GM12878 (cell line): ENCODE data around the gene SNX7. TPM values are rescaled to one million over a fixed set of nuclear protein-coding genes. Genes with fewer than 3 reads are reported as not detected.

ENCODE experiments used
- ATAC-seq: fragments of 200-7000 bp; cut with Tn5 transposase; 3 replicates; pipeline ENCODE4 v1.9.1; 2020; ENCODE audit warnings: mild to moderate bottlenecking, moderate library complexity
- BruUV-seq: library from RNA; stranded (reverse); fragments of 400-500 nt; replicated peaks from 2 replicates; lab custom pipeline; 2021; lab: Mats Ljungman, UMichigan
- CTCF ChIA-PET: fragments of 300-600 bp; sonication (Branson Sonifier 250); formaldehyde crosslinking; extraction: SDS; loops from one replicate; lab custom pipeline; 2021; ENCODE audit warnings: inconsistent platforms; lab: Yijun Ruan, JAX
- POLR2A ChIA-PET: fragments of 350-600 bp; formaldehyde crosslinking; extraction: SDS; loops from one replicate; lab custom pipeline; 2021; ENCODE audit warnings: inconsistent platforms; lab: Charles Lee
- RAD21 ChIA-PET: fragments of 300-600 bp; sonication (Branson Sonifier 250); formaldehyde crosslinking; loops from one replicate; lab custom pipeline; 2023; ENCODE audit warnings: antibody characterized with exemption; ENCODE audit not compliant: unreplicated experiment; lab: Charles Lee
- SMC1A ChIA-PET: fragments of 300-600 bp; sonication (Branson Sonifier 250); formaldehyde crosslinking; loops from one replicate; lab custom pipeline; 2023; ENCODE audit not compliant: unreplicated experiment, uncharacterized antibody; lab: Charles Lee
- DNase-seq: peaks from one replicate; pipeline ENCODE4 v3.0.0-alpha.2; 2011; ENCODE audit warnings: low read depth, low spot score
- FAIRE-seq: peaks from 3 replicates; lab custom pipeline; 2011; peaks lifted over from hg19 to GRCh38; lab: Jason Lieb, UNC
- H2AFZ ChIP-seq: 2 replicates; pipeline ENCODE4 v1.6.0; 2011; ENCODE audit warnings: low read depth, low read length, control low read depth; ENCODE audit not compliant: control insufficient read depth
- H3K27ac ChIP-seq: 2 replicates; pipeline ENCODE4 v1.5.1; 2011; ENCODE audit warnings: control low read depth; ENCODE audit not compliant: control insufficient read depth, insufficient read depth
- H3K27me3 ChIP-seq, 2 experiments: replicated peaks in 1 of 2; 2 replicates each; pipeline versions ENCODE4 v1.6.0 to v1.6.1; 2011; ENCODE audit warnings: low read length in 1 of 2; ENCODE audit not compliant: control insufficient read depth in 2 of 2, insufficient read depth in 2 of 2
- H3K36me3 ChIP-seq, 2 experiments: 2 replicates each; pipeline ENCODE4 v1.5.1; 2011; ENCODE audit warnings: low read length in 1 of 2; ENCODE audit not compliant: control insufficient read depth in 2 of 2, insufficient read depth in 2 of 2
- H3K4me1 ChIP-seq: 2 replicates; pipeline ENCODE4 v1.6.1; 2011; ENCODE audit warnings: mild to moderate bottlenecking, low read length, moderate library complexity, mixed read lengths; ENCODE audit not compliant: control insufficient read depth, insufficient read depth
- H3K4me2 ChIP-seq: 2 replicates; pipeline ENCODE4 v1.6.0; 2011; ENCODE audit warnings: control low read depth; ENCODE audit not compliant: control insufficient read depth, insufficient read depth
- H3K4me3 ChIP-seq: fragments of 200-600 bp; sonication (generic); 2 replicates; pipeline ENCODE4 v1.5.1; 2016
- H3K79me2 ChIP-seq: 2 replicates; pipeline ENCODE4 v1.6.0; 2011; ENCODE audit warnings: low read length; ENCODE audit not compliant: control insufficient read depth, insufficient read depth
- H3K9ac ChIP-seq: 2 replicates; pipeline ENCODE4 v1.8.0; 2011; ENCODE audit warnings: low read length, control low read depth, mixed read lengths; ENCODE audit not compliant: control insufficient read depth, insufficient read depth
- H3K9me3 ChIP-seq: replicated peaks from 3 replicates; pipeline ENCODE4 v1.5.1; 2011; ENCODE audit warnings: mild to moderate bottlenecking, low read length; ENCODE audit not compliant: control insufficient read depth, insufficient read depth
- H4K20me1 ChIP-seq: 2 replicates; pipeline ENCODE4 v1.6.0; 2011; ENCODE audit not compliant: control insufficient read depth, insufficient read depth
- DPF2 ChIP-seq: fragments of 450-650 bp; IDR thresholded peaks from 2 replicates; pipeline ENCODE4 v1.6.1; 2017; ENCODE audit warnings: mild to moderate bottlenecking
- EP300 ChIP-seq, 2 experiments: fragments of 150-350 bp in 1 of 2; IDR thresholded peaks; 2 replicates each; pipeline ENCODE4 v1.6.1; 2011 to 2012; ENCODE audit warnings: low read depth in 2 of 2, low read length in 2 of 2, borderline replicate concordance in 1 of 2, improper control_type of control experiment in 1 of 2, inconsistent platforms in 1 of 2; ENCODE audit not compliant: control insufficient read depth in 1 of 2
- GATAD2B ChIP-seq: fragments of 450-650 bp; conservative IDR thresholded peaks from 2 replicates; pipeline ENCODE4 v1.6.1; 2017; ENCODE audit warnings: low read depth, mild to moderate bottlenecking, moderate library complexity
- HCFC1 ChIP-seq: fragments of 150-350 bp; IDR thresholded peaks from 2 replicates; pipeline ENCODE4 v1.6.1; 2014; ENCODE audit warnings: low read length
- HDGF ChIP-seq: fragments of 450-650 bp; IDR thresholded peaks from 2 replicates; pipeline ENCODE4 v1.6.1; 2016; ENCODE audit warnings: antibody characterized with exemption
- PBX3 ChIP-seq: IDR thresholded peaks from 2 replicates; pipeline ENCODE4 v1.6.1; 2011; ENCODE audit warnings: mild to moderate bottlenecking, low read depth, low read length, moderate library complexity; ENCODE audit not compliant: insufficient replicate concordance
- RELB ChIP-seq: fragments of 450-650 bp; IDR thresholded peaks from 2 replicates; pipeline ENCODE4 v1.6.1; 2017; ENCODE audit warnings: low read depth, mild to moderate bottlenecking, moderate library complexity
- REST ChIP-seq: IDR thresholded peaks from 2 replicates; pipeline ENCODE4 v1.6.1; 2012; ENCODE audit warnings: mild to moderate bottlenecking, low read depth, low read length
- SIX5 ChIP-seq: IDR thresholded peaks from 2 replicates; pipeline ENCODE4 v1.6.1; 2011; ENCODE audit warnings: mild to moderate bottlenecking, low read depth, low read length, moderate library complexity; ENCODE audit not compliant: severe bottlenecking
- SPI1 ChIP-seq: IDR thresholded peaks from 2 replicates; pipeline ENCODE4 v1.6.1; 2011; ENCODE audit warnings: low read depth, mild to moderate bottlenecking, low read length, moderate library complexity, borderline replicate concordance; ENCODE audit not compliant: insufficient read depth
- TBL1XR1 ChIP-seq: IDR thresholded peaks from 2 replicates; pipeline ENCODE4 v1.6.1; 2012; ENCODE audit warnings: low read depth, low read length, improper control_type of control experiment
- TCF12 ChIP-seq: IDR thresholded peaks from 2 replicates; pipeline ENCODE4 v1.6.1; 2011; ENCODE audit warnings: low read depth, mild to moderate bottlenecking, low read length
- TCF7 ChIP-seq: IDR thresholded peaks from 2 replicates; pipeline ENCODE4 v1.6.1; 2014; ENCODE audit warnings: antibody characterized with exemption, borderline replicate concordance
- WRNIP1 ChIP-seq: IDR thresholded peaks from 2 replicates; pipeline ENCODE4 v1.6.1; 2011; ENCODE audit warnings: low read depth, low read length, improper control_type of control experiment, borderline replicate concordance
- WGBS: methylation state at CpG from one replicate; pipeline ENCODE4 v1.1.6; 2016; ENCODE audit warnings: low lambda C conversion rate; ENCODE audit not compliant: insufficient replicate concordance, insufficient coverage; ENCODE audit errors: missing lambda C conversion rate; 5-methylcytosine and 5-hydroxymethylcytosine counted together
- in situ Hi-C: fragments of 300-500 bp; cut with MboI; formaldehyde crosslinking; loops from 9 replicates; pipeline ENCODE4 v1.14.3; 2018; ENCODE audit warnings: mixed read lengths
- intact Hi-C: fragments of 100-400 bp; cut with micrococcal nuclease; formaldehyde crosslinking; loops from one replicate; pipeline ENCODE4 v1.14.2; 2022; ENCODE audit not compliant: unreplicated experiment
- polyA plus RNA-seq, 11 experiments: library from polyadenylated mRNA; depleted of rRNA in 4 of 11; unstranded in 6 of 11; stranded (reverse) in 5 of 11; fragments of >200 nt; fragmentation: Nextera tagmentation in 4 of 11; fragmentation: Illumina TruSeq in 1 of 11; extraction: Ambion mirVana in 4 of 11; extraction: Trizol in 1 of 11; gene quantifications; 1 replicate in 1 of 11; 2 replicates in 10 of 11; pipeline versions ENCODE4 v1.2.1 to v1.2.3, GENCODE V29; 2011 to 2016; ENCODE audit warnings: inconsistent platforms in 2 of 11, missing spikeins in 2 of 11, low read depth in 1 of 11
- total RNA-seq, 4 experiments: library from RNA; depleted of rRNA in 3 of 4; stranded (reverse); fragments of >200 nt in 3 of 4; fragmentation: Illumina TruSeq in 1 of 4; extraction: Trizol in 1 of 4; gene quantifications; 2 replicates each; pipeline versions ENCODE4 v1.2.1 to v1.2.3, GENCODE V29; 2013 to 2021

Gene SNX7
- total and polyA plus RNA-seq, 10 of the 15 experiments (the other 5 are each of a cell fraction or from before 2014, with no cell fraction given) = 0.23 to 0.82 (median 0.34) TPM

GRCh38 chr1:98669355-98670296 is 8.1 kb downstream of the SNX7 start (continued):
- TF ChIP-seq GATAD2B (no peak), PBX3 (no peak), RELB (no peak), TBL1XR1 (no peak), WRNIP1 (no peak)

GRCh38 chr1:98672189-98672588 is 10.7 kb downstream of the SNX7 start:
- ATAC-seq (no peak), DNase-seq (no peak), FAIRE-seq (no peak)
- no peak overlapping the region for H3K27ac ChIP-seq
- no peak overlapping the region for H3K4me2 ChIP-seq
- in situ Hi-C loops (no loop called here), intact Hi-C loops (no loop called here)
- H3K9me3 ChIP-seq = no peaks in the 10 kb centered on the region
- no peaks in the 10 kb centered on the region; a peak in 1 of 4 replicates for H3K27me3 ChIP-seq
- RAD21 ChIA-PET = interaction anchor here (0.7 kb wide), 1 partner anchor 753 kb away, joined by 3 read pairs; no protein-coding TSS in a partner anchor
- H3K4me3 ChIP-seq = no peak overlapping the region
- SMC1A ChIA-PET = no interaction called here
- no TSS peak for BruUV-seq
- no peak overlapping the region for H3K9ac ChIP-seq
- 4% methylated on average over 2 of the region's 2 CpGs for WGBS
- H2AFZ ChIP-seq = no peak overlapping the region
- no peaks in the 10 kb centered on the region for H3K4me1 ChIP-seq
- POLR2A ChIA-PET = no interaction called here
- CTCF ChIA-PET = no interaction called here
- H3K79me2 ChIP-seq = no peaks in the 10 kb centered on the region
- no peaks in the 10 kb centered on the region for H3K36me3 ChIP-seq
- no peaks in the 10 kb centered on the region for H4K20me1 ChIP-seq
- TF ChIP-seq TCF12 = no peak
- no peak for TF ChIP-seq REST
- no peak for TF ChIP-seq SPI1
- no peak for TF ChIP-seq EP300 (IDR thresholded peaks at IDR 0.05; ENCODE audit: borderline replicate concordance in 1 of 2, control insufficient read depth in 1 of 2, low read depth in 2 of 2, low read length in 2 of 2)
- TF ChIP-seq SIX5 = no peak
- TF ChIP-seq TCF7 = no peak
- no peak for TF ChIP-seq HDGF
- TF ChIP-seq DPF2 = no peak
- no peak for TF ChIP-seq HCFC1
